HG03159 (cell line): ENCODE data around the gene RRAGD.

ENCODE experiments used
- ATAC-seq: cut with Tn5 transposase; IDR thresholded peaks from one replicate; pipeline ENCODE4 v1.9.1; 2021; ENCODE audit warnings: mild to moderate bottlenecking, moderate library complexity; ENCODE audit not compliant: unreplicated experiment

The RRAGD gene

GRCh38 chr6:89379281-89379680, 32.8 kb downstream of the RRAGD start:
- no peak for ATAC-seq

GRCh38 chr6:89378628-89379027, 33.4 kb downstream of the RRAGD start:
- no peak for ATAC-seq

- peak; percentile 83 for ATAC-seq
Measured at GRCh38 chr6:89375427-89376267, 36.4 kb downstream of the RRAGD start.

GRCh38 chr6:89372506-89372901, 39.6 kb downstream of the RRAGD start:
- ATAC-seq: peak; percentile 35

- ATAC-seq: peak; percentile 63
Measured at GRCh38 chr6:89371849-89372505, 40.1 kb downstream of the RRAGD start.

- ATAC-seq: no peak
Measured at GRCh38 chr6:89368999-89369398, 43.1 kb downstream of the RRAGD start.

- no peak for ATAC-seq
Measured at GRCh38 chr6:89368107-89368506, 44.0 kb downstream of the RRAGD start.

GRCh38 chr6:89364586-89364985, 47.5 kb downstream of the RRAGD start:
- no peak for ATAC-seq

- ATAC-seq: no peak
Measured at GRCh38 chr6:89361171-89361570, 50.9 kb downstream of the RRAGD start.

GRCh38 chr6:89360415-89360999, 51.6 kb downstream of the RRAGD start:
- peak; percentile 50 for ATAC-seq

- ATAC-seq: no peak
Measured at GRCh38 chr6:89359561-89359960, 52.5 kb downstream of the RRAGD start.

- ATAC-seq: peak; percentile 44
Measured at GRCh38 chr6:89357390-89357789, 54.7 kb downstream of the RRAGD start.

- ATAC-seq: no peak
Measured at GRCh38 chr6:89356642-89357170, 55.4 kb downstream of the RRAGD start.

- no peak for ATAC-seq
Measured at GRCh38 chr6:89355511-89356194, 56.4 kb downstream of the RRAGD start.

- ATAC-seq: peak; percentile 19
Measured at GRCh38 chr6:89353702-89354392, 58.2 kb downstream of the RRAGD start.

- no peak for ATAC-seq
Measured at GRCh38 chr6:89353118-89353556, 58.9 kb downstream of the RRAGD start.

- ATAC-seq: peak; percentile 33
Measured at GRCh38 chr6:89352278-89353117, 59.6 kb downstream of the RRAGD start, which contains the start of gene UBE2J1. Gene UBE2J1 (minus strand): TSS chr6:89352722. CDS start chr6:89352569, 153 bp downstream.

GRCh38 chr6:89351671-89352277, 60.3 kb downstream of the RRAGD start:
- ATAC-seq: no peak
